Psoas muscle (tissue), 8 donors: Measurements from ENCODE around the gene GYG2. TPM values are rescaled to one million over a fixed set of nuclear protein-coding genes. Genes with fewer than 3 reads are reported as not detected.
"Not testable (repeated sequence)": the region's sequence is repeated elsewhere in the genome, so short reads cannot be mapped to it uniquely, and the experiment has no call there.

Experiments
- ATAC-seq, 4 donors: fragments of 200-7000 bp; cut with Tn5 transposase; one replicate each; pipeline ENCODE4 v1.9.1; 2020; ENCODE audit warnings: moderate library complexity in 3 of 4, mild to moderate bottlenecking in 2 of 4
- DNase-seq, 2 donors: peaks; one replicate each; pipeline ENCODE4 v3.0.0-alpha.2; 2020
- H3K27ac ChIP-seq: fragments of 200-600 bp; one replicate; pipeline ENCODE4 v1.8.0; 2022
- H3K27me3 ChIP-seq, 3 donors: fragments of 200-600 bp in 1 of 3; one replicate each; pipeline versions ENCODE4 v1.6.1 to v1.8.0; 2013 to 2022; ENCODE audit warnings: low read length in 2 of 3, mild to moderate bottlenecking in 2 of 3, moderate library complexity in 1 of 3; ENCODE audit not compliant: insufficient read depth in 3 of 3
- H3K36me3 ChIP-seq, 2 donors: fragments of 200-600 bp in 1 of 2; one replicate each; pipeline versions ENCODE4 v1.6.1 to v1.8.0; 2013 to 2022; ENCODE audit warnings: low read depth in 1 of 2, mild to moderate bottlenecking in 1 of 2, moderate library complexity in 1 of 2; ENCODE audit not compliant: insufficient read depth in 1 of 2
- H3K4me1 ChIP-seq: fragments of 200-600 bp; one replicate; pipeline ENCODE4 v1.8.0; 2022
- H3K4me3 ChIP-seq: fragments of 200-600 bp; one replicate; pipeline ENCODE4 v1.8.0; 2022; ENCODE audit warnings: mild to moderate bottlenecking
- H3K9me3 ChIP-seq: fragments of 200-600 bp; one replicate; pipeline ENCODE4 v1.8.0; 2022
- WGBS, 3 donors: extraction: QIAGEN DNeasy Blood & Tissue Kit; methylation state at CpG; one replicate each; pipeline versions ENCODE4 v1.1.6 to v1.1.7; 2013; 5-methylcytosine and 5-hydroxymethylcytosine counted together
- intact Hi-C, 2 donors: fragments of 100-400 bp; cut with DNase I; formaldehyde crosslinking; loops; one replicate each; pipeline versions ENCODE4 v1.11.0 to v1.14.2; 2022
- polyA plus RNA-seq, 3 donors: library from polyadenylated mRNA; stranded (reverse); fragments of 200-250 nt; gene quantifications; one replicate each; pipeline ENCODE4 v1.2.3, GENCODE V29; 2013
- total RNA-seq, 4 donors: library from RNA; stranded (reverse); fragmentation: NEBNext Ultra II Directional in 2 of 4; extraction: Animal tissue kit (Norgen Biotek cat#: 25700) in 2 of 4; gene quantifications; one replicate each; pipeline versions ENCODE4 v1.2.1 to v1.2.4, GENCODE V29; 2021 to 2023
- TF ChIP-seq, protein P1 (sequence below): fragments of 200-600 bp; IDR thresholded peaks from one replicate; pipeline ENCODE4 v1.8.0; 2022; ENCODE audit warnings: antibody characterized with exemption
- donor health status: healthy with polysubstance abuse.
- donor health status: DM: no; HTN: no; CAD: no; lungs with moderate emphysema.
- donor health status: Bipolar disorder and iron deficiency.
- donor health status: healthy.
- donor health status: DM: yes; HTN: yes; CAD: no.
- donor health status: DM: no; HTN: no; CAD: no.
- donor health status: DM: no; HTN: no; CAD: no.
- donor health status: DM: yes; HTN: yes; CAD: no.

GYG2 gene
- total and polyA plus RNA-seq, 7 donors = 0.09 to 1.1 (median 0.47) TPM; not detected in 1

DNA sequence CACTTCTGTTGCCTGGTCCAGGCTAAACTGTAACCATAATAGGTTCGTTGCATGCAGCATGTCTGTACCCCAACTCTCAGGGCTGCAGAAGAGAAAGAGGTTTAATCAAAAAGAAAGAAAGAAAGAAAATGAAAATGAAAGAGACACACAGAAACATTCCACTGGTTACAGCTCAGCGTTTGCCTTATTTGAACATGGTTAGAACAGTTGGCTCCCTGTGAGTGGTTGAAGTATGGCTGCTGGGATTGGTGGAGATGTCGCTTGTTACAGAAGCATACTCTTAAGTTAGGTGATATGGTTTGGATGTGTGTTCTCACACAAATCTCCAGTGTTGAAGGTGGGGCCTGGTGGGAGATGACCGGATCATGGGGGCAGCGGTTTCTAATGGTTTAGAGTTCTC, 64.1 kb downstream of the GYG2 start:
- H3K27ac ChIP-seq = no peak overlapping the region
- H3K4me3 ChIP-seq = no peak overlapping the region
- H3K36me3 ChIP-seq = no peaks in the 10 kb centered on the region
- H3K27me3 ChIP-seq = peaks cover 0 to 8% (median 0%) of the 10 kb centered on the region in 3 donors
- intact Hi-C loops = no loop called here
- 85 to 90% (median 89%) methylated on average over 5 of the region's 5 CpGs for WGBS, 3 donors
- DNase-seq = no peak
- H3K9me3 ChIP-seq = no peaks in the 10 kb centered on the region
- TF ChIP-seq, protein P1, sequence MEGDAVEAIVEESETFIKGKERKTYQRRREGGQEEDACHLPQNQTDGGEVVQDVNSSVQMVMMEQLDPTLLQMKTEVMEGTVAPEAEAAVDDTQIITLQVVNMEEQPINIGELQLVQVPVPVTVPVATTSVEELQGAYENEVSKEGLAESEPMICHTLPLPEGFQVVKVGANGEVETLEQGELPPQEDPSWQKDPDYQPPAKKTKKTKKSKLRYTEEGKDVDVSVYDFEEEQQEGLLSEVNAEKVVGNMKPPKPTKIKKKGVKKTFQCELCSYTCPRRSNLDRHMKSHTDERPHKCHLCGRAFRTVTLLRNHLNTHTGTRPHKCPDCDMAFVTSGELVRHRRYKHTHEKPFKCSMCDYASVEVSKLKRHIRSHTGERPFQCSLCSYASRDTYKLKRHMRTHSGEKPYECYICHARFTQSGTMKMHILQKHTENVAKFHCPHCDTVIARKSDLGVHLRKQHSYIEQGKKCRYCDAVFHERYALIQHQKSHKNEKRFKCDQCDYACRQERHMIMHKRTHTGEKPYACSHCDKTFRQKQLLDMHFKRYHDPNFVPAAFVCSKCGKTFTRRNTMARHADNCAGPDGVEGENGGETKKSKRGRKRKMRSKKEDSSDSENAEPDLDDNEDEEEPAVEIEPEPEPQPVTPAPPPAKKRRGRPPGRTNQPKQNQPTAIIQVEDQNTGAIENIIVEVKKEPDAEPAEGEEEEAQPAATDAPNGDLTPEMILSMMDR = no peak
- ATAC-seq = no peak
- H3K4me1 ChIP-seq = no peaks in the 10 kb centered on the region

DNA sequence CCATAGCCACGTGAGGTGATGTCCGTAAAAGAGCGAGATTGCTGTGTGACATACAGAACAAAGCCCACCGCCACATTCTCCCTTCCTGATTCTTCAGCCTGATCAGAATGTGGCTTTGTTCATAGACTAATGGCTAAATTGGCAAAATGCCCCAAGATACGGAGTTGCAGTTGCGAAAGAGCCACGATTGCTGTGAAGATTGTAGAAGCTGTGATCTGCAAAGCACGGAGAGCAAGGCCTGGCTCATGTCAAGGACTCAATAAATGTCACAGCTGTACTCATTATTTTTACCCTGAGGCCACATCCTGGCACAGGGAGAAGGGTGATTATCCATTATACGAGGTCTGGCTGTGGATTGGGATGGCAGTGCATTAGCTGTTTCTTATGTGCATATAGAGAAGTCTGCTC, 66.2 kb downstream of the GYG2 start:
- H3K36me3 ChIP-seq = no peaks in the 10 kb centered on the region
- WGBS, 3 donors = 32 to 40% (median 38%) methylated on average over 9 of the region's 9 CpGs
- no peak for ATAC-seq
- H3K4me3 ChIP-seq = no peak overlapping the region
- intact Hi-C loops = no loop called here
- H3K9me3 ChIP-seq = no peaks in the 10 kb centered on the region
- TF ChIP-seq, protein P1 = no peak
- DNase-seq = no peak
- H3K27me3 ChIP-seq = no peaks in the 10 kb centered on the region
- no peak overlapping the region for H3K27ac ChIP-seq
- H3K4me1 ChIP-seq = no peaks in the 10 kb centered on the region

DNA sequence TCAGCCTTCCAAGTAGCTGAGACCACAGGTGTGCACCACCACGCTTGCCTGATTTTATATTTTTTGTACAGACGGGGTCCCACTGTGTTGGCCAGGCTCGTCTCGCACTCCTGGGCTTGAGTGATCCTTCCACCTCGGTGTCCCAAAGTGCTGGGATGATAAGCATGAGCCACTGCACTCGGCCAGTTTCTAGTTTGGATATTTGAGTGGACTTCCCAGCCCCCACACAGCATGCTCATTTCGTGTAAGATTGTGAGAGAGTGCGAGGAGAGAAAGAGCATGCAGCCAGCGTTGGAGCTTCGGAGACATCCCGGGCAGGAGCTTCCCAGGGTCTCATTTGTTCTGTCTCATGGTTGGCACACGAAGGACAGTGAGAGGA, 68.6 kb downstream of the GYG2 start:
- intact Hi-C loops = no loop called here
- ATAC-seq = no peak
- WGBS, 3 donors = 67 to 78% (median 72%) methylated on average over 12 of the region's 12 CpGs

GRCh38 chrX:2897690-2898623, 69.2 kb downstream of the GYG2 start:
- H3K4me1 ChIP-seq, DNase-seq, H3K9me3 ChIP-seq, H3K4me3 ChIP-seq, ATAC-seq, H3K27ac ChIP-seq, H3K36me3 ChIP-seq, H3K27me3 ChIP-seq, intact Hi-C loops: not testable (repeated sequence)
- 20 to 28% (median 28%) methylated on average over 20 to 22 of the region's 22 CpGs for WGBS, 3 donors

More for the DNA sequence above, 68.6 kb downstream of the GYG2 start:
- H3K27me3 ChIP-seq = no peaks in the 10 kb centered on the region
- H3K4me3 ChIP-seq = no peak overlapping the region
- no peak for DNase-seq
- no peak overlapping the region for H3K27ac ChIP-seq
- peaks cover 2% of the 10 kb centered on the region for H3K9me3 ChIP-seq
- no peaks in the 10 kb centered on the region for H3K4me1 ChIP-seq
- H3K36me3 ChIP-seq = no peaks in the 10 kb centered on the region
- TF ChIP-seq, protein P1 = no peak

DNA sequence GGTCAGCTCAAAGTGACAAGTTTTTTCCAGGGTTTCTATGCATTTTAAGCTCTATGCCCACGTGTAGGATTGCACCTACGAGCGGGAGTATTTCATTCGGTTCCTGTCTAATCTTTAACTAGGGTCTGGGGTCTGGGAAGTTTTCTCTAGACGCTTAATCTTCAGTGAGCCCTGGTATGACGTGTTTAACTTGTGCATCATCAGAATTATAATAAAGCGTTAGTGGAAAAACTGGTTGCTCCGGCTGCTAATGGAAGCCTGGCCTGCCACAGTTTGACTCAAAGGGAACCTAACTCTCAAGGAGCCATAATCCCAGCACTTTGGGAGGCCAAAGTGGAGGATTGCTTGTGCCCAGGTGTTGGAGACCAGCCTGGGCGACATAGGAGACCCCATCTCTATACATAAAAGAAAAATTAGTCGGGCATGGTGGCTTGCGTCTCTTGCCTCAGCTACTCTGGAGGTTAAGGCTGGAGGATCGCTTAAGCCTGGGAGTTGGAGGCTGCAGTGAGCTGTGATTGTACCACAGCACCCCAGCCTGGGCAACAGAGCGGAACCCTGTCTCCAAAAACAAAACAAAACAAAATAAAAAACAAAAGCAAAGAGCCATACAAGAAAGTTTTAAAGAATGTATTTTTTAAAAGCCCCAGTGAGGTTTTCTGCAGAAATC, 70.2 kb downstream of the GYG2 start:
- H3K27me3 ChIP-seq = no peaks in the 10 kb centered on the region
- H3K4me1 ChIP-seq = no peaks in the 10 kb centered on the region
- DNase-seq (no peak), ATAC-seq (no peak)
- H3K27ac ChIP-seq = no peak overlapping the region
- H3K36me3 ChIP-seq = no peaks in the 10 kb centered on the region
- WGBS, 3 donors = 77 to 85% (median 79%) methylated on average over 13 of the region's 13 CpGs
- TF ChIP-seq, protein P1 = no peak
- no peak overlapping the region for H3K4me3 ChIP-seq
- H3K9me3 ChIP-seq = peaks cover 12% of the 10 kb centered on the region
- intact Hi-C loops = no loop called here
